Neural progenitor cell (in vitro differentiated cells): ENCODE data around the gene DUSP12. TPM values are rescaled to one million over a fixed set of nuclear protein-coding genes. Genes with fewer than 3 reads are reported as not detected.

ENCODE experiments used
- DNase-seq: peaks from one replicate; pipeline ENCODE4 v3.0.0-alpha.2; 2016; ENCODE audit warnings: low spot score
- H2AFZ ChIP-seq: fragments of 200-600 bp; sonication (generic); replicated peaks from 2 replicates; pipeline ENCODE4 v1.6.1; 2016; ENCODE audit warnings: antibody characterized with exemption
- H3F3A ChIP-seq: fragments of 200-600 bp; sonication (generic); 2 replicates; pipeline ENCODE4 v1.6.1; 2016; ENCODE audit warnings: antibody characterized with exemption, low read depth
- H3K27ac ChIP-seq: fragments of 200-600 bp; sonication (generic); 2 replicates; pipeline ENCODE4 v1.5.1; 2016; ENCODE audit warnings: mild to moderate bottlenecking
- H3K27me3 ChIP-seq: fragments of 200-600 bp; sonication (generic); 2 replicates; pipeline ENCODE4 v1.6.1; 2016; ENCODE audit warnings: mild to moderate bottlenecking, moderate library complexity
- H3K36me3 ChIP-seq: fragments of 200-600 bp; sonication (generic); 2 replicates; pipeline ENCODE4 v1.5.1; 2016
- H3K4me1 ChIP-seq: fragments of 200-600 bp; sonication (generic); 2 replicates; pipeline ENCODE4 v1.6.1; 2016; ENCODE audit warnings: mixed run types
- H3K4me2 ChIP-seq: fragments of 200-600 bp; sonication (generic); 2 replicates; pipeline ENCODE4 v1.6.1; 2016
- H3K4me3 ChIP-seq: fragments of 200-600 bp; sonication (generic); 2 replicates; pipeline ENCODE4 v1.5.1; 2016
- H3K79me2 ChIP-seq: fragments of 200-600 bp; sonication (generic); 2 replicates; pipeline ENCODE4 v1.6.1; 2016; ENCODE audit warnings: low read depth
- H3K9ac ChIP-seq: fragments of 200-600 bp; sonication (generic); 2 replicates; pipeline ENCODE4 v1.6.1; 2016
- H3K9me3 ChIP-seq: fragments of 200-600 bp; sonication (generic); 2 replicates; pipeline ENCODE4 v1.5.1; 2016; ENCODE audit warnings: low read depth
- H4K20me1 ChIP-seq: fragments of 200-600 bp; sonication (generic); 2 replicates; pipeline ENCODE4 v1.6.1; 2016; ENCODE audit warnings: low read depth
- H3K27ac Mint-ChIP-seq: 3 replicates; pipeline ENCODE4 v1.8.0; 2021; ENCODE audit warnings: mixed read lengths
- H3K27me3 Mint-ChIP-seq: 2 replicates; pipeline ENCODE4 v1.8.0; 2022; ENCODE audit warnings: low read depth, mild to moderate bottlenecking, inconsistent platforms, moderate library complexity, mixed read lengths; ENCODE audit not compliant: insufficient read depth
- H3K36me3 Mint-ChIP-seq: 3 replicates; pipeline ENCODE4 v1.8.0; 2021; ENCODE audit warnings: mixed read lengths
- H3K4me1 Mint-ChIP-seq: 3 replicates; pipeline ENCODE4 v1.8.0; 2021; ENCODE audit warnings: mixed read lengths
- H3K4me3 Mint-ChIP-seq: 3 replicates; pipeline ENCODE4 v1.8.0; 2021; ENCODE audit warnings: mild to moderate bottlenecking, moderate library complexity, mixed read lengths
- H3K9me3 Mint-ChIP-seq: 3 replicates; pipeline ENCODE4 v1.8.0; 2020; ENCODE audit warnings: mixed read lengths
- CTCF ChIP-seq: fragments of 200-600 bp; sonication (generic); IDR thresholded peaks from 2 replicates; pipeline ENCODE4 v1.5.1; 2017; ENCODE audit warnings: antibody characterized with exemption, mild to moderate bottlenecking
- EZH2 ChIP-seq: fragments of 200-600 bp; sonication (generic); IDR thresholded peaks from 2 replicates; pipeline ENCODE4 v1.6.1; 2017; ENCODE audit warnings: antibody characterized with exemption, mild to moderate bottlenecking, moderate library complexity
- EZH2phosphoT487 ChIP-seq: fragments of 200-600 bp; sonication (generic); IDR thresholded peaks from 2 replicates; pipeline ENCODE4 v1.6.1; 2017; ENCODE audit warnings: antibody characterized with exemption
- total RNA-seq: library from RNA; depleted of rRNA; stranded (reverse); fragments of >200 nt; gene quantifications from 2 replicates; pipeline ENCODE4 v1.2.3, GENCODE V29; 2015; ENCODE audit warnings: low replicate concordance

Gene DUSP12
- total RNA-seq, 1 donor from 2014 or later, result 81.1 TPM

GRCh38 chr1:161772397-161772796, 22.8 kb downstream of the DUSP12 start:
- Mint-ChIP-seq H3K9me3 (no peaks in the 10 kb centered on the region), H3K27ac (no peak overlapping the region), H3K27me3 (no peaks in the 10 kb centered on the region), H3K36me3 (no peaks in the 10 kb centered on the region), H3K4me1 (peaks cover 8% of the 10 kb centered on the region), H3K4me3 (no peak overlapping the region)
- DNase-seq, result no peak
- H3K27ac ChIP-seq, result no peak overlapping the region
- no peaks in the 10 kb centered on the region for H3K36me3 ChIP-seq
- no peak overlapping the region for H2AFZ ChIP-seq
- no peaks in the 10 kb centered on the region for H3F3A ChIP-seq
- H3K9ac ChIP-seq, result no peak overlapping the region
- H4K20me1 ChIP-seq, result no peaks in the 10 kb centered on the region
- H3K79me2 ChIP-seq, result peaks cover 26% of the 10 kb centered on the region
- peaks cover 2% of the 10 kb centered on the region for H3K4me1 ChIP-seq
- H3K4me2 ChIP-seq, result no peak overlapping the region
- TF ChIP-seq CTCF (no peak), EZH2 (no peak), EZH2phosphoT487 (no peak)
- H3K9me3 ChIP-seq, result no peaks in the 10 kb centered on the region
- no peak overlapping the region for H3K4me3 ChIP-seq
- no peaks in the 10 kb centered on the region for H3K27me3 ChIP-seq

DNA sequence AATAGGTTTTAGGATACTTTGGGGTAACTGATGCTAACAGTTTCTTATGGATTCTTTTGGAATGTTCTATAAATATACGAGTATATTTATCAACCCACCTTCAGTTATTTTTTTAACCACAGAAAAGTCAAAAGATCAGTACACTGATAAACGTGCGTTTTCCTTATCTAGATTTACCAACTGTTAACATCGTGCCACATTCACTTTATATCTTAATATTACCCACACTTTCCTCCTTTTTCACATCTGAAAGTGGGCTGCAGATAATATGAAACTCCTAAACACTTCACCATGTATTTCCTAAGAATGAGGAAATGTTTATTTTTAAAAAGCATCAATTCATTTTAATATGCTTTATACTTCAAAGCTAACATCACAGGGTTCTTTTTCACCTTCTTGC, 24.2 kb downstream of the DUSP12 start:
- Histone ChIP-seq H3K4me2 (no peak overlapping the region), H4K20me1 (no peaks in the 10 kb centered on the region), H3K4me1 (no peaks in the 10 kb centered on the region), H3K27me3 (no peaks in the 10 kb centered on the region), H3K36me3 (no peaks in the 10 kb centered on the region), H3K27ac (no peak overlapping the region), H3K79me2 (peaks cover 18% of the 10 kb centered on the region), H3K4me3 (no peak overlapping the region), H2AFZ (no peak overlapping the region), H3F3A (no peaks in the 10 kb centered on the region), H3K9ac (no peak overlapping the region), H3K9me3 (no peaks in the 10 kb centered on the region)
- H3K4me3 Mint-ChIP-seq, result no peak overlapping the region
- no peaks in the 10 kb centered on the region for H3K9me3 Mint-ChIP-seq
- TF ChIP-seq CTCF (no peak), EZH2 (no peak), EZH2phosphoT487 (no peak)
- no peaks in the 10 kb centered on the region for H3K4me1 Mint-ChIP-seq
- no peaks in the 10 kb centered on the region for H3K36me3 Mint-ChIP-seq
- H3K27me3 Mint-ChIP-seq, result no peaks in the 10 kb centered on the region
- no peak for DNase-seq
- no peak overlapping the region for H3K27ac Mint-ChIP-seq

- no peaks in the 10 kb centered on the region for H3K27me3 Mint-ChIP-seq
- Histone ChIP-seq H3K4me2 (no peak overlapping the region), H3K9me3 (no peaks in the 10 kb centered on the region), H2AFZ (no peak overlapping the region), H3K79me2 (peaks cover 3% of the 10 kb centered on the region), H3K4me3 (no peak overlapping the region), H4K20me1 (no peaks in the 10 kb centered on the region), H3K9ac (no peak overlapping the region), H3K4me1 (no peaks in the 10 kb centered on the region), H3K27ac (no peak overlapping the region), H3K27me3 (no peaks in the 10 kb centered on the region), H3F3A (no peaks in the 10 kb centered on the region), H3K36me3 (no peaks in the 10 kb centered on the region)
- TF ChIP-seq EZH2phosphoT487, result no peak
- no peak for TF ChIP-seq CTCF
- no peak for TF ChIP-seq EZH2
- H3K4me3 Mint-ChIP-seq, result no peak overlapping the region
- H3K36me3 Mint-ChIP-seq, result no peaks in the 10 kb centered on the region
- H3K4me1 Mint-ChIP-seq, result no peaks in the 10 kb centered on the region
- H3K9me3 Mint-ChIP-seq, result no peaks in the 10 kb centered on the region
- DNase-seq, result no peak
- no peak overlapping the region for H3K27ac Mint-ChIP-seq
Observed at GRCh38 chr1:161777261-161777660, 27.7 kb downstream of the DUSP12 start.
